ENCODE measurements around the gene CHAMP1. TPM values are rescaled to one million over a fixed set of nuclear protein-coding genes. Genes with fewer than 3 reads are reported as not detected.

Gene CHAMP1
- total and polyA plus RNA-seq, 2 of the 13 experiments (the other 11 are each of a cell fraction or from before 2014, with no cell fraction given) = 8.4 to 9.7 TPM

- TF ChIP-seq HOXA9 (CRISPR knock-in tag; IDR thresholded peaks at IDR 0.05; ENCODE audit: borderline replicate concordance) = peak; percentile 88
- TF ChIP-seq FOXP4 (CRISPR knock-in tag; IDR thresholded peaks at IDR 0.05) = peak; percentile 37; the same call in 1 of the 2 replicates
- TF ChIP-seq, protein P1, sequence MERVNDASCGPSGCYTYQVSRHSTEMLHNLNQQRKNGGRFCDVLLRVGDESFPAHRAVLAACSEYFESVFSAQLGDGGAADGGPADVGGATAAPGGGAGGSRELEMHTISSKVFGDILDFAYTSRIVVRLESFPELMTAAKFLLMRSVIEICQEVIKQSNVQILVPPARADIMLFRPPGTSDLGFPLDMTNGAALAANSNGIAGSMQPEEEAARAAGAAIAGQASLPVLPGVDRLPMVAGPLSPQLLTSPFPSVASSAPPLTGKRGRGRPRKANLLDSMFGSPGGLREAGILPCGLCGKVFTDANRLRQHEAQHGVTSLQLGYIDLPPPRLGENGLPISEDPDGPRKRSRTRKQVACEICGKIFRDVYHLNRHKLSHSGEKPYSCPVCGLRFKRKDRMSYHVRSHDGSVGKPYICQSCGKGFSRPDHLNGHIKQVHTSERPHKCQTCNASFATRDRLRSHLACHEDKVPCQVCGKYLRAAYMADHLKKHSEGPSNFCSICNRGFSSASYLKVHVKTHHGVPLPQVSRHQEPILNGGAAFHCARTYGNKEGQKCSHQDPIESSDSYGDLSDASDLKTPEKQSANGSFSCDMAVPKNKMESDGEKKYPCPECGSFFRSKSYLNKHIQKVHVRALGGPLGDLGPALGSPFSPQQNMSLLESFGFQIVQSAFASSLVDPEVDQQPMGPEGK (CRISPR knock-in tag; IDR thresholded peaks at IDR 0.05) = peak; percentile 43; the same call in 1 of the 2 replicates
- TF ChIP-seq ZNF256 (CRISPR knock-in tag; conservative IDR thresholded peaks at IDR 0.05) = no peak
- TF ChIP-seq HOXA5 (CRISPR knock-in tag; IDR thresholded peaks at IDR 0.05) = 0 out of 2 replicates have a peak, but pooled peaks have one; percentile 44
- peak; percentile 67; the same call in 1 of the 2 replicates for TF ChIP-seq SIN3A (IDR thresholded peaks at IDR 0.05; ENCODE audit: borderline replicate concordance, low read depth, low read length)
- TF ChIP-seq ZBTB43 (CRISPR knock-in tag; conservative IDR thresholded peaks at IDR 0.05) = peak; percentile 84
- no peak for TF ChIP-seq FOXC1 (CRISPR knock-in tag; IDR thresholded peaks at IDR 0.05; ENCODE audit: borderline replicate concordance)
- no peak for TF ChIP-seq U2AF1 (optimal IDR thresholded peaks at IDR 0.05; ENCODE audit: low read depth, low read length)
- peak; percentile 79 for TF ChIP-seq PHF20 (CRISPR knock-in tag; IDR thresholded peaks at IDR 0.05)
- peak; percentile 78 for TF ChIP-seq POLR2AphosphoS5 (IDR thresholded peaks at IDR 0.05; ENCODE audit: low read depth, low read length)
- no peak for TF ChIP-seq ZNF615 (CRISPR knock-in tag; IDR thresholded peaks at IDR 0.05; ENCODE audit: borderline replicate concordance)
- TF ChIP-seq TRAFD1 (CRISPR knock-in tag; IDR thresholded peaks at IDR 0.05; ENCODE audit: borderline replicate concordance) = no peak
- no peak for TF ChIP-seq ZNF180 (CRISPR knock-in tag; IDR thresholded peaks at IDR 0.05; ENCODE audit: borderline replicate concordance, low read depth)
- no peak for TF ChIP-seq ZNF7 (CRISPR knock-in tag; IDR thresholded peaks at IDR 0.05)
- TF ChIP-seq YY1 (IDR thresholded peaks at IDR 0.05; ENCODE audit: insufficient read depth, insufficient replicate concordance, low read depth, low read length) = peak; percentile 87
- no peak for TF ChIP-seq ZNF619 (CRISPR knock-in tag; IDR thresholded peaks at IDR 0.05)
- no peak for TF ChIP-seq HNF4G (IDR thresholded peaks at IDR 0.05; ENCODE audit: borderline replicate concordance, low read depth, low read length)
- TF ChIP-seq HNF4G (CRISPR knock-in tag; IDR thresholded peaks at IDR 0.05; ENCODE audit: borderline replicate concordance, low read depth) = no peak; the same call in 1 of the 2 replicates
- TF ChIP-seq HNRNPLL (IDR thresholded peaks at IDR 0.05; ENCODE audit: low read depth, low read length, poor library complexity, severe bottlenecking) = peak; percentile 80
- no peak for TF ChIP-seq WIZ (CRISPR knock-in tag; IDR thresholded peaks at IDR 0.05)
- TF ChIP-seq, protein P2, sequence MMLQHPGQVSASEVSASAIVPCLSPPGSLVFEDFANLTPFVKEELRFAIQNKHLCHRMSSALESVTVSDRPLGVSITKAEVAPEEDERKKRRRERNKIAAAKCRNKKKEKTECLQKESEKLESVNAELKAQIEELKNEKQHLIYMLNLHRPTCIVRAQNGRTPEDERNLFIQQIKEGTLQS (CRISPR knock-in tag; IDR thresholded peaks at IDR 0.05) = no peak
Measured at GRCh38 chr13:114314074-114314912, at the start of gene CHAMP1 (continued).
